Activated naive CD4-positive, alpha-beta T cell treated with Interleukin-2 at 50 U/mL for 16 hours (primary cell): ENCODE data around the gene IQCH.
"Not testable (repeated sequence)": the region's sequence is repeated elsewhere in the genome, so short reads cannot be mapped to it uniquely, and the experiment has no call there.

Experiments
- DNase-seq: peaks from one replicate; pipeline ENCODE4 v3.0.0-alpha.2; 2020

The IQCH gene

DNA sequence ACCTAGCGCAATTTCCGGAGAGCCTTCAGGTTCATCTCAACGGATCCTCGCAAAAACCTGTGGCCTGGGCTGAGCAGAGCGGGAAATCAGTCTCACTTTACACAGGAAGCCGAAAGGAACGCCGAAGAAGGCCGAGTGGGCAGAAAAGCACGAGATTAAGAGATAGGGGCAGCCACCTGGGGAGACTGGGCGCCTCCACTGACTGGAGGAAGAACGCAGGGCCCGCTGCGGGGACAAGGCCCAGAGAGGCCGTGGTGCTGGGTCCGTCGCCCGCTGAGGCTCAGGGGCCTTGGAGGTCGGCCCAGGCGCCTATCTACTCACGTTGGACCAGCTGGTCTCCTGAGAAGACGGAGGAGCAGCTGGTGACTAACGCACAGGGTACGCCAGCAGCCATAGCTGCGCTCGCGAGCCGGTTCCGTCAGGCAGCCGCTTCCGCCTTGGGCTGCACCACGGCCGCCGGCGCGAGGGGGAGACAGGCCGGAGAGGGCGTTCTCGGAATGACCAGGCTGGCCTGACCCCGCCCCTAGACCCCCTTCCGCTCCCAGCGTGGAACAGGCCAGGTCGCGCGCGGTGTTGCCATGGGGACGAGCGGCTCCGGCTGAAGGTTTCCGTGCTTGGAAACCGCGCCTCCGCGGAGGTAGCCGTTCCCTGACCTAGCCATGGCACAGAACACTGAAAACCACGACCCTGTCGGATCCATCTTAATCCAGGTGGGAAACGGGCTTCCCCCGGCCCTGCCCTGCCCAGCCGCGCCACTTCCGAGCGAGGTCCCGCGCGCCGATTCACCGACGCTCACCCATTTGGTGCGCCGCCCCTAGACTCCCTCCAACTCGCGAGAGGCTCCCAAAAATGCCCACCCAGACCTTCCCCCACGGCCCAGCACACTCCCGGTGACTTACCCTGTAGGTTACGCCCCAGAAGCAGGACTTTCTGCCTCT is at the start of gene IQCH, which contains the start of gene AAGAB:
Gene IQCH, plus strand, starts transcription at position 549 of the 938 bp plus-strand sequence. Its CDS starts 111 bp downstream, at position 660.
Gene AAGAB, minus strand, starts transcription at position 424 of the 938 bp plus-strand sequence. Its CDS starts 30 bp downstream, at position 394.
- peak; percentile 98 for DNase-seq

DNA sequence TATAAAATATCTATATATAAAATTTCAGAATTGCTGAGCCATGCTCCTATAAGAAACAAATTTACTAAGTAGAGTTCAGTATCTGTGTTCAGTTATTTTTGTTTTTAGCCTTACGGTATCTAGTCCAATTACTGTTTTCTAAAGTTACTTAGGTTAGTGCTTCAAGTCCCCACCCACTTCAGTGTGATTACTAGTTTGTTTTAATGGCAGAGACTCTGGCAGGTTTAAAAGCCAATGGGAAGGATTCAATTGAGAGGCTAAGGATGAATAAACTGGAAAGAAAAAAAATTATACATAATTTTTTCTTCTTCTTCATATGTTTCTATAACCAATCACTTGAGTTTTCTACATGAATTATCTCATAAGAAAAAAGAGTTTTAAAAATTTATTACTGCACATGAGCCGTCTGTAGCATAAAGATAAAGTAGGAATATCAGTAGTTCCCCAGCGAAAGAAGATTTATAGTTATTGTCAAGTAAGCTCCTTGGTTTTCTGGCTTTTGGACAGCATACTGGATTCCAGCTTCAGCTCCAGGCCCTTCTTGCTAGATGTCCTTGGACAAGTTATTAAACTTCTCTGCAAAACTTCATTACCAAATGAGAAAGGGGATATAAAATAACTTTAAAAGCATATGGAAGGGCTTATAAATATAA is 46.9 kb upstream of the IQCH start:
- no peak for DNase-seq

DNA sequence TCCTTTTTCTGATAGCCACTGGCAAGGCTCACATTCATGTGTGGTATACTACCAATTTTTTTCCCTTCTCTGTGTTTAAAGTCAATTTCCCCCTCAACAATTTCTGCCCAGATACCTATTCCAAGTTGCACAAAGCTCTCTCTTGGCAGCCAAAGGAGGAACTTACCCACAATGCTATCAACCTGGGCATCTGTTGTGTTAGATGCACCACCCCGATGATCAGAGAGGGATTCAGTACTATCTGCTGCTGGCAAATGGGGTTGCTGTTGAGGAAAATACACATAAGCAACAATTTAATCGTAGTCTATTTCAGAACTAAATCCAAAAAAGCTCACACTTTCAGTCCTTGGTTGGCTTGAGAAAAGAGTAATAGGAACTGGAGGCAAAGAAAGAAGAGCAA is 46.2 kb upstream of the IQCH start:
- DNase-seq: no peak

DNA sequence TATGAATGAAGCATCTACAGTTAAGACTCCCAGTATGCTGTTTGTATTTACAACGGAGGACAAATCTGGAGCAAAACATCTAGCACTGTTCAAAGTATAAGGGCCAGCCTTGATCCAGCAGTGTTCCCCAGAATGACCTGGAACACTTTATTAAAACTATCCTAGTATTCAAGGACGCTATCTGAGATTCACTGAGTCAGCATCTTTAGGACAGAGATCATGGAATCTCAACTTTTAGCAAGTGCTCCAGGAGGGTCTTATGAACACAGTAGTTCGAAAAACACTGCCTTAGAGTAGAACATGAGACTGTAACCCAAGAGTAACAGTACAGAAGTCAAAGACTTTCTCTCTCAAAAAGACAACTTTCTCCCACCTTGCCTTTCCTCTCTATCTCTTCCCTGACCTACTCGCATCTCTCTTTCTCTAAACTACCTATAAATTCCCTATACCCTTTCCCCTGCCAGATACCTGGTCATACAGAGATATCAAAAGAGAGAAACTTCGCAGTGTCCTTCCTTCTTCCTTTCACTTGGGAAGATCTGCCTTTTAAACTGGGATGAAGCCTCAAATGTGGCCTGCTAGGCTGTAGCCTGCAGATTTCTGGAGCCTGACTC is 43.9 kb upstream of the IQCH start:
- DNase-seq: no peak

DNA sequence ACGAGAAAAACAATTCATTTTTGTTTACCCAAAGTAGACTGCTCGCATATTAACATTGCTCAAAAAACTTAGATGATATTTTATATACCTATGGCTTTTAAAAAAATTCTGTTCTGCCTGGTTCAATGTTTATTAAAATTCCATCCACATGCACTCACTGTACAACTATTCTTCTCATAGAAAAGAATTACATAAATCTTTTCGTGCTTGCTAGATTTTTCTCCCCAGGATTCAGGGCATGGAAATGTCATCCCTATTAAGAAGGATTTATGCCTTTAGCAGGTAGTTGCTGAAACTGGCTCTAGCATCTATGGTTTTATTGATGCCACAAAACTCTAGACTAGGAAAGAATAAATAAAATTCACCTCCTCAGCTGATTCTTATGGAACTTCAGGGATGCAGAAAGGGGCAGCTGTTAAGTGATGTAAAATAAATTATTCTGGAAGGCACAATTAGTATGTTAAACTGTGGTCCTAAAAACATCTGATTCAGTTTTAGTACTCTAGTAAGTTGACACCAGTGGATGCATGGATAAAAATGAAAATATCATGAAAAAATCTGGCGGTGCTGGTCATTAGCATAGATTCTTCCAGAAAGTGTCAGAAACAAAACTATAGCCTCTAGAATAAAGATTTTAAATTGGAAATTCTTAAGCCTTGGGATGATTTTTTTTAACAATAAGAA is 41.8 kb upstream of the IQCH start:
- DNase-seq: no peak

DNA sequence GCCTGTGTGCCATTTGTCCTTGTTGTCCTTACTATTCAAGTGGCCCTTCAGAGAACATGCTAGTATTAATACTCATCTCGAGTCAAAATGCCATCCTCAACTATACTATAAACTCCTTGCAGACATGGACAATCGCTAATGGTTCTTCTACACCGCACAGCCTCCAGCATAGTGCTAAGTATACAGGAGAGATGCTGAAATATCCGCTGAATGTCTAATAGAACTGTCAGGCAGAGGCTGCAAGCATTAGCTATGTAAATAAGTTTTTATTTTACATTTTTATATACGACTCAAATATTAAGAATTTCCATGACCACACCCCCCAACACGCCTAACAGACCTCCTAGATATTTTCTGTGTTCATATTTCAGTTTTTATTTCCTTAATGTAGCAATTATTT is 39.5 kb upstream of the IQCH start:
- no peak for DNase-seq

DNA sequence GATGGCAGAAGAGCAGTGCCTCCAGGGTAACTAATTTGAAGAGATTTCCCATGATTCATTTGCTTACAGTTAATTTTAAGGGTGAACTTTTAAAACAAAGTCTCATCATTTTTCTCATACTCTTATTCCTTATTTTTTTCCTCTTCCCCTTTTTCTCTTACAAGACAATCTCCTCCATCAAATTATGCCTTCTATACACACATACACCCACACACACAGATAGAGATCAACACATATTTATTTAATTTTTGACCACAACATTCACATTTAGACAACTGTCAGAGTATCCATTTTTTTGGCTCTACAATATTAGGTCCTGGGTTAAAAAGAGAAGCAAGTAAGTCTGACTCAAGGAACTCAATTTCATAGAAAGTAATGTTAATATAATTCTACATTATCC is 37.7 kb upstream of the IQCH start:
- no peak for DNase-seq

DNA sequence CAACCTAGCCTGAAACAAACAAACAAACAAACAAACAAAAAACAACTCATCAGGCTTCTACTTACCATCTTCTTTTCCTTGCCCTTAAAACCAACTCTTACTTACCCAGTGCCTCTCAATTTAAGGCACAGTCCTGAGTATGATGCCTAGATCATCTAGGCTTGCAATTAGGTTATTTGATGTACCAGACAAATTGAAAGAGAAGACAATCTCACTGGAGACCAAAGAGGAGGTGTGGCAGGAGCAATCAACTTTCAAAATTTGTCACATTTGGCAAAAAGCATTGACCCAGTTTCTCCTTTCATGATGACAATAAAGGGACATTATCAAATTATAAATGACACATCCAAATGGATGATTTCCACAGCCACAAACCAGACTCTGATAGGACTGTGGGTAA is 36.2 kb upstream of the IQCH start:
- DNase-seq: no peak

DNA sequence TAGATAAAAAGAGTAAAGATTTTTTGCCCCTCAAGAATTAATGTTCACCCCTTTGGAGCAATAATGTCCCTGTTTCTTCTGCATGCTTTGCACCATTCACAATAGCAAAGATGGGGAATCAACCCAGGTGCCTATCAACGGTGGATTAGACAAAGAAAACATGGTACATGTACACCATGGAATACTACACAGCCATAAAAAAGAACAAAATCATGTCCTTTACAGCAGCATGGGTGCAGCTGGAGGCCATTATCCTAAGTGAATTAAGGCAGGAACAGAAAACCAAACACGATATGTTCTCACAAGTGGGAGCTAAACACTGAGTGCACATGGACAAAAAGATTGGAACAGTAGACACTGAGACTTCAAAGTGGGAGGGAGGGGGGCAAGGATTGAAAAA is 35.3 kb upstream of the IQCH start:
- DNase-seq: no peak

DNA sequence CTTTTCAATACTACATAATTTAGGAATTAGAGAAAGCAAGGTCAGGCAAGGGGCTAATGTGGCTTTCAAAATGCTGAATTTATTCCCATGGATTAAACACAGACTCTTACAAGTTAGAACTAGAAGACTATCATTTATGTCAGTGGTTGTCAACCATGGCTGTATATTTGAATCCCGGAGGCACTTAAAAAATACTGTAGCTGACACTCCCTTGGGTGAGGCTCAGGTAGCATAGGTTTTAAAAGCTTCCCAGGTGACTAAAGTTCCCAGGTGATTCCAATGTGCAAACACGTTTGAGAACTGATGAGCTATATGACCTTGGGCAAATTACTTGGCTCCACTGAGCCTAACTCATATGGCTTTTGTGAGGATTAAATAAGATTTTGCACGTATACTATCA is 29.7 kb upstream of the IQCH start:
- no peak for DNase-seq

DNA sequence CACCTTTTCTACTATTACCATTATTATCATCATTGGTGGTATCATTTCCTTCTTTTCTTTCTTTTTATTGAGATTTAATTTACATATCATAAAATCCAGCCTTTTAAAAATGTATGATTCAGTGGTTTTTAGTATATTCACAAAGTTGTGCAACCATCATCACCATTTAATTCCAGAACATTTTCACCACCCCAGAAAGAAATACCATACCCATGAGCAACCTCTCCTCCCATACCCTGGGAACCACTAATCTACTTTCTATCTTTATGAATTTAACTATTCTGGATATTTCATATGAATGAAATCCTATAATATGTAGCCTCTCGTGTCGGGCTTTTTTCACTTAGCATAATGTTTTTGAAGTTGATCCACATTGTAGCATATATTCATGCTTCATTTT is 29.2 kb upstream of the IQCH start:
- DNase-seq: no peak

DNA sequence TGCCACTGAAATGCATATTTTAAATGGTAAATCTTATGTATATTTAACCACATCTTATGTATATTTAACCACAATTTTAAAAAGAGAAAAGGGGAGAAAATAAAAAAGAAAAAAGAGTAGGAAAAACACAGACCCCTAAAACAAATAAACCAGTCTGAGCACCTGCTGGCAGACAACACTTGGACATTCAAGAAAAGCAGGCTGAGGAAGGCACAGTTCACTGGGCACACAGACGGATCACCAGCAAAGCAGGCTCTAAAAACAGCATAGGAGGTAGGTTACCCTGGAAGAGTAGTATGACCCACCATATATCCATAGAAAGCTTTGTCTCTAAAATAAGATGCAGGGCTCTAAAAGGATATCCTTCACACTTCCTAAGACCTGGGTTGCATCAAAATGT is 27.2 kb upstream of the IQCH start:
- DNase-seq: no peak

DNA sequence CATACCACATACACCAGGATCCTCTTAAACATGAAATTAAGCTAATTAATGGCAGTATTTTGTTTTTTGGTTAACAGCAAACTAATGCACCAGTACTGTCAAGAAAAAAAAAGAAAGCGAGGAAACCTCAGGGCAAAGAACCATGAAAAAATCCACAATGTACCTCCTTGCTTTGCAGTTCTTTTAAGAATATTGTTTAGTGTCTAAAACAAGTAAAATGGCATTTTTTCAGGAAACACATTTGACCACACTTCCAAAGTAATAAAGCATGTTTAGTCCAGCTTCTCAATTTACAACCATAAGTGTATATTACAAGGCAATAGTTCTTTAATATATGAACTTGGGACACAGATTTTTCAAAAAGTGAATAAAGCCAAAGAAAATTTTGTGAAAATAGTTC is 26.7 kb upstream of the IQCH start:
- no peak for DNase-seq

DNA sequence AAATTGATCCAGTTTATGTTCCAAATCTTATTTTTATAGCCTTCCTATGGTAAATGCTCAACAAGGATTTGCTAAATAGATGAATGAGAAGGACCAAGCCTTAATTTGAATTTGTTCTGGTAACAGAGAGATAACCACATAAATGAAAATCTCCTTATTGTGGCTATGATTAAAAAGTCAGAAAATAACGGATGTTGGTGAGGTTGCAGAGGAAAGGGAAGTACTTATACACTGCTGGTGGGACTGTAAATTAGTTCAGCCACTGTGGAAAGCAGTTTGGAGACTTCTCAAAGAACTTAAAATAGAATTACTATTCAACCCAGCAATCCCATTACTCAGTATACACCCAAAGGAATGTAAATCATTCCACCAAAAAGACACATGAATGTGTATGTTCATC is 26.3 kb upstream of the IQCH start:
- DNase-seq: no peak

DNA sequence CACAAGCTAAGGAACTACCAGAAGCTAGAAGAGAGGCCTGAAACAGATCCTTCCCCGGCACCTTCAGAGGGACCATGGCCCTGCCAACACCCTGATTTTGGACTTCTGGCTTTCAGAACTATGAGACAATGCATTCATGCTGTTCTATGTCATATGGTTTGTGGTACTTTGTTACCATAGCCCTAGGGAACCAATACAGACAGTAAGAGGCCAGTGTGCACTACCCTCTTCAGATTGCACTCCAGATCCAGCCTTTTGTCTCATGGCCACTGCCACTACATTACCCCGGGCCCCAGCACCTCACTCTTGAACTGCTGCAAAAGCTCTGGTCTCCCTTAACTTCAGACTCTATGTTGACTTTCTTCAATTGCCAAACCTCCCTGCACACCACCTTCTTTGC is 24.1 kb upstream of the IQCH start:
- no peak for DNase-seq

DNA sequence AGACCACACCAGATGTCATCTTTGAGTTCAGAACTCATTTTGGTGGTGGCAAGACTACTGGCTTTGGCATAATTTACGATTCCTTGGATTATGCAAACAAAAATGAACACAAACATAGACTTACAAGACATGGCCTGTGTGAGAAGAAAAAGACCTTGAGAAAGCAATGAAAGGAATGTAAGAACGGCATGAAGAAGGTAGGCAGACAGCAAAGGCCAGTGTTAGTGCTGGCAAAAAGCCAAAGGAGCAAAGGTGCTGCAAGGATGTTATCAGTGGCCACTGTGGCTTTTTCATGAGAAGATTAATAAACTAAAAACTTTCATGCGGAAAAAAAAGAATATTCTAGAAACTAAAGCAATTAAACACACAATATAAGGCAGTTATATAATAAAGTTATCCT is 22.0 kb upstream of the IQCH start:
- no peak for DNase-seq

DNA sequence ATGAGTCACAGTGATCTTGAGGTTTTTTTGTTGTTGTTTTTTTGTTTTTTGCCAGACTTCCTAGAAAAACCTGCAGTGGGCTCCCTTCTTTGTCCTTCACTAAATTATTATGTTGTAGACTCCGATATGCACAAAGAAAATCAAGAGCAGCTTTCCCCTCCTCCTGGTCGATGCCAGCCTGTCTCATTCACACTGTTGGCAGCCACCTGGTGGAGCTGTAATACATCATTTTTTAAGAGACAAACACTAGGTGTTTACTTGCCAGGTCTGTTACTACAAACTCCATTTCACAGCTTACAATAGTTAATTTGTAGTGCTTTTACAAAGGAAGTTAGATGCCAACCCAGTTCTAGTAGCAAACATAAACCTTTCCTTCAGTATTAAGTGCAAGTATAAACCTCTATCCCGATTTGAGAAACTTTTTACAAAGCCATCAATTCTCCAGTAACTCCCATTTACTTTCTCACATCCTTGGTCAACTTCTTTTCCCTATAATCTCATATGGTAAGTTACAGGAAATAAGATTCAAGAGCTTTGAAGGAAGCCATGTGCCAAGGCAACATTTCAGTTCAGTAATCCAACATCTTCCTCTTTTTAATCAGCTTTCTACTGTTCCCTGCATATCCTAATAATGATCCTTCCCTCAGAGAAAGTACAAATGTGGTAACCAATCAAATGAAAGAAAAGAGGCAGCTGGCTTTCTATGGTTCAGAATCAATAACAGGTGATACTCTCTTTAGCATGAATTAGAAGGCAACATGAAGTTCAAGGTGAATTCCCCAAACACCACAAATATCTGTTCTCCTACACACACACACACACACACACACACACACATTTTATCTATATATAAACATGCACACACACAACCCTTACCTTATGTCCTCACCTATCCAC is 14.1 kb upstream of the IQCH start:
- no peak for DNase-seq

DNA sequence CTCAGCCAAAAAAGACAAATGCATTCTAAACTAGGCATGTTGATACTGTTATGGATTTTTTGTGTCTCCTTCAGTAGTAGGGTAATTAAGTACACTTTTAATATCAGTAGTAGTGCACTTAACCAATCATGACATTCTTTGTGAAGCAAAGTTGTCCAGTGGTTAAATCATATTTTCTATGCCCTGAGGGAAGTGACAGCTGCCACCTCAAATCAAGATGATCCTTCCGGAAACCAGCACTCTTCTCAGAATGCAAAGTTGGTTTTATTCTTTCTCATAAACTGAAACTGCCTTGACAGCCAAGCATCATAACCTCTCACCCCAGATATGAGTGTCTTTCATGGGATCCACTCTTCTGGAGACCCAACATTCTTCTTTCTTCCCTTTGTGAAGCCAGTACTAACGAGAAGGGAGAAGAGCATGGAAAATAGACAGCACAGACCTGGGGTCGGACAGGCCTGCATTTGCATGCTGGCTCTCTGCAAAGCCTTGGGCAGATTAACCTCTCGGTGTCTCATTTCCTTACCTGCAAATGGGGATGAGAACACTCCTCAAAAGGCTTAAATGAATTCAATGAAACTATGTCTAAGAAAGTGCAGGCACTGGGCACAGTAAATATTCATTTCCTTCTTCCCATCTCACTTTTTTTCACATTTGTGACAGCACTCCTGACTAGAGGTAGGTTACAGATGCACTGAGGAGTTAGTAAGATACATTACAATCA is 13.3 kb upstream of the IQCH start:
- DNase-seq: peak; percentile 35

DNA sequence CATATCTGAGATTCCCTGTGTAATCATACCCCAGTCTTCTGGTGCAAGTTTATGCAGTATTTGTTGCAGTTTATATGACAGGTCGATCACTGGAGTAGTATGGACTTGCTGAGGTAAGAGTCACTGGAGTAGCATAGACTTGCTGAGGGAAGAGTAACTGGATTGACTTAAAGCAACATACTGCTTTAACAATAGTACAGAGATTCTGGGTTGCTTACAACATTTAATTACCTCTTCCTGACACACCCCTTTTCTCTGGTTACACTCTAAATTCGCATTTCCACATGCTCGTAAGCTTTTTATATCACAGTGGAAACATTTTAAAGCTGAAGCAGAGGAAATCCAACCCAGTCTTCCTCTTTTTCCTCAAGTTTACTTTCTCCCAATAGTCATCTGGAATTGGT is 11.9 kb upstream of the IQCH start:
- DNase-seq: no peak

DNA sequence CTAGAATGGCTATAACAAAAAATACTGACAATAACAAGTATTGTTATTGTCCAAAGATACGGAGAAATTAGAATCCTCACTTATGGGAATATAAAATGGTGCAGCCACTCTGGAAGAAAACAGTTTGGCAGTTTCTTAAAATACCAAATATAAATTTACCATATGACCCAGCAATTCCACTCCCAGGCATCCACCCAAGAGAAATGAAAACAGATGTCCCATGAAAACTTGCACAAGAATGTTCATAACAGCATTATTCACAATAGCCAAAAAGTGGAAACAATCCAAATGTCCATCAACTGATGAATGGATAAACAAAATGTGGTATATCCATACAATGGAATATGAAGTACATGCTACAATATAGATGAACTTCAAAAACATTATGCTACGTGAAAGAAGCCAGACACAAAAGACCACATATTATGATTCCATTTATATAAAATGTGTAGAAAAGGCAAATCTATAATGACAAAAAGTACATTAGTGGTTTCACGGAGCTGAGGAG is 9.6 kb upstream of the IQCH start:
- no peak for DNase-seq

DNA sequence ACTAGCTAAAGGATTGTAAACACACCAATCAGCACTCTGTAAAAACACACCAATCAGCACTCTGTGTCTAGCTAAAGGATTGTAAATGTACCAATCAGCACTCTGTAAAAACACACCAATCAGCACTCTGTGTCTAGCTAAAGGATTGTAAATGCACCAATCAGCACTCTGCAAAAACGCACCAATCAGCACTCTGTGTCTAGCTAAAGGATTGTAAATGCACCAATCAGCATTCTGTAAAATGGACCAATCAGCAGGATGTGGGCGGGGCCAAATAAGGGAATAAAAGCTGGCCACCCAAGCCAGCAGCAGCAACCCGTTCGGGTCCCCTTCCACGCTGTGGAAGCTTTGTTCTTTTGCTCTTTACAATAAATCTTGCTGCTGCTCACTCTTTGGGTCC is 8.0 kb upstream of the IQCH start:
- DNase-seq: not testable (repeated sequence)
